ENCODE data around the gene TRIM32. TPM values are rescaled to one million over a fixed set of nuclear protein-coding genes. Genes with fewer than 3 reads are reported as not detected.
A peak's percentile ranks its signal among the peaks of the same experiment; 100 is the strongest.

TRIM32 gene
- total RNA-seq, 1 experiment from 2014 or later: 23.2 TPM

GRCh38 chr9:116661037-116661954 is 25.8 kb upstream of the TRIM32 start:
- no TSS peak for BruUV-seq (replicated peaks)
- no peaks in the 10 kb centered on the region for H3K9me2 ChIP-seq (ENCODE audit: insufficient read depth)
- no peaks in the 10 kb centered on the region for H3K36me3 ChIP-seq (ENCODE audit: control insufficient read depth in 1 of 2, insufficient read depth in 2 of 2, low read length in 2 of 2)
- no peaks in the 10 kb centered on the region for H3K9me3 ChIP-seq (ENCODE audit: control insufficient read depth in 1 of 2, insufficient read depth in 1 of 2, low read depth in 1 of 2, low read length in 2 of 2)
- H3K4me3 ChIP-seq (replicated peaks in 1 of 2; ENCODE audit: low read depth in 1 of 2, low read length in 2 of 2): no peak overlapping the region
- DNase-seq (ENCODE audit: low read depth, low spot score): peak; percentile 59
- ChIA-PET RAD21 (ENCODE audit: low non-redundant PET in 1 of 2, low total read pairs in 2 of 2, uncharacterized antibody in 2 of 2, unreplicated experiment in 2 of 2) (no interaction called here), CTCF (interaction anchor here (0.7 to 1.3 kb wide), 4 partner anchors 70 to 1068 kb away, joined by 3 read pairs; no protein-coding TSS in a partner anchor), POLR2A (no interaction called here)
- H4K20me1 ChIP-seq (ENCODE audit: insufficient read depth): no peaks in the 10 kb centered on the region
- H3K9ac ChIP-seq (ENCODE audit: low read length): no peak overlapping the region
- no peaks in the 10 kb centered on the region for H3K79me2 ChIP-seq (ENCODE audit: insufficient read depth, low read length)
- TF ChIP-seq POLR2A (IDR thresholded peaks at IDR 0.05; ENCODE audit: borderline replicate concordance, extremely low read depth, insufficient read depth, insufficient read length) (no peak), MAX (IDR thresholded peaks at IDR 0.05) (no peak), ZNF274 (IDR thresholded peaks at IDR 0.05; ENCODE audit: low read depth, low read length) (no peak), ATF3 (IDR thresholded peaks at IDR 0.05) (no peak), EZH2 (IDR thresholded peaks at IDR 0.05) (no peak), RAD21 (IDR thresholded peaks at IDR 0.05; ENCODE audit: low read depth) (peak; percentile 79), CTCF (IDR thresholded peaks at IDR 0.05 in 2 of 3, conservative IDR thresholded peaks at IDR 0.05 in 1 of 3; ENCODE audit: borderline replicate concordance in 1 of 3, insufficient read depth in 1 of 3, low read depth in 2 of 3, low read length in 2 of 3) (peak; percentile 69 to 73 (median 73))
- intact Hi-C loops (cut with micrococcal nuclease): loop anchor here (1.0 to 5.0 kb wide), 5 partner anchors 72 to 1068 kb away; no protein-coding TSS in a partner anchor
- H3K27ac ChIP-seq (ENCODE audit: low read depth, low read length): no peak overlapping the region
- H2AFZ ChIP-seq (ENCODE audit: low read depth, low read length, poor library complexity, severe bottlenecking): no peak overlapping the region
- no peaks in the 10 kb centered on the region; a peak in 1 of 4 replicates for H3K4me1 ChIP-seq (ENCODE audit: control insufficient read depth in 1 of 2, insufficient read depth in 2 of 2, low read length in 2 of 2)
- H3K27me3 ChIP-seq (ENCODE audit: insufficient read depth, low read length): no peaks in the 10 kb centered on the region
- no peak overlapping the region for H3K4me2 ChIP-seq (ENCODE audit: low read length)
- ATAC-seq: peak; percentile 90
